ENCODE results near the gene SHB.

The SHB gene

GRCh38 chr9:37925786-37926736 lies 143.0 kb downstream of the SHB start:
- Histone ChIP-seq H3K27me3 (ENCODE audit: control insufficient read depth in 3 of 3, insufficient read depth in 3 of 3, low read depth in 1 of 3, low read length in 3 of 3) (no peaks in the 10 kb centered on the region), H2BK15ac (ENCODE audit: low read length) (no peak overlapping the region), H3K4ac (ENCODE audit: low read length) (no peak overlapping the region), H2AK5ac (ENCODE audit: low read depth, low read length) (peak overlapping the region; percentile 1), H2BK12ac (ENCODE audit: low read length) (no peak overlapping the region), H3K79me1 (ENCODE audit: low read depth, low read length) (no peaks in the 10 kb centered on the region), H3K36me3 (replicated peaks in 1 of 2; ENCODE audit: control insufficient read depth in 2 of 2, insufficient read depth in 2 of 2, low read length in 2 of 2) (no peaks in the 10 kb centered on the region), H3K27ac (replicated peaks; ENCODE audit: low read length) (no peak overlapping the region), H2AFZ (ENCODE audit: low read length) (no peak overlapping the region), H3K4me1 (ENCODE audit: control insufficient read depth in 2 of 2, insufficient read depth in 1 of 2, low read depth in 1 of 2, low read length in 2 of 2) (peaks cover 17 to 19% of the 10 kb centered on the region in 2 donors), H3K18ac (ENCODE audit: low read length) (peak overlapping the region; percentile 24), H3K9me3 (replicated peaks in 1 of 2; ENCODE audit: control insufficient read depth in 2 of 2, insufficient read depth in 1 of 2, low read depth in 1 of 2, low read length in 2 of 2) (no peaks in the 10 kb centered on the region), H2BK120ac (ENCODE audit: low read depth, low read length) (no peak overlapping the region), H4K8ac (ENCODE audit: low read depth, low read length) (no peak overlapping the region), H3K4me2 (ENCODE audit: insufficient read depth, low read length, poor library complexity, severe bottlenecking) (no peak overlapping the region), H3K9ac (ENCODE audit: low read depth, low read length, poor library complexity) (no peak overlapping the region), H3K14ac (ENCODE audit: low read length) (no peak overlapping the region), H3K23ac (ENCODE audit: low read depth, low read length, poor library complexity) (no peak overlapping the region), H2BK5ac (ENCODE audit: low read length) (no peak overlapping the region), H3K4me3 (ENCODE audit: low read length in 2 of 2) (no peak overlapping the region), H4K91ac (ENCODE audit: low read depth, low read length, poor library complexity) (no peak overlapping the region)
- WGBS, 2 donors (ENCODE audit: extremely low coverage in 2 of 2, insufficient read length in 2 of 2, insufficient replicate concordance in 1 of 2): no CpG with 5 or more reads among the region's 15 CpGs
- no peak for DNase-seq (ENCODE audit: low spot score)

GRCh38 chr9:37925006-37925405 lies 144.0 kb downstream of the SHB start:
- H3K27me3 ChIP-seq (ENCODE audit: control insufficient read depth in 3 of 3, insufficient read depth in 3 of 3, low read depth in 1 of 3, low read length in 3 of 3): no peaks in the 10 kb centered on the region
- no peak overlapping the region for H4K8ac ChIP-seq (ENCODE audit: low read depth, low read length)
- H3K4ac ChIP-seq (ENCODE audit: low read length): no peak overlapping the region
- H4K91ac ChIP-seq (ENCODE audit: low read depth, low read length, poor library complexity): no peak overlapping the region
- H3K36me3 ChIP-seq (replicated peaks in 1 of 2; ENCODE audit: control insufficient read depth in 2 of 2, insufficient read depth in 2 of 2, low read length in 2 of 2): no peaks in the 10 kb centered on the region
- no peak overlapping the region for H3K4me3 ChIP-seq (ENCODE audit: low read length in 2 of 2)
- H2BK5ac ChIP-seq (ENCODE audit: low read length): no peak overlapping the region
- H2AFZ ChIP-seq (ENCODE audit: low read length): no peak overlapping the region
- H3K14ac ChIP-seq (ENCODE audit: low read length): no peak overlapping the region
- H3K9me3 ChIP-seq (replicated peaks in 1 of 2; ENCODE audit: control insufficient read depth in 2 of 2, insufficient read depth in 1 of 2, low read depth in 1 of 2, low read length in 2 of 2): no peaks in the 10 kb centered on the region
- no peak overlapping the region for H3K27ac ChIP-seq (replicated peaks; ENCODE audit: low read length)
- H3K18ac ChIP-seq (ENCODE audit: low read length): peak overlapping the region; percentile 15
- no peak overlapping the region for H2AK5ac ChIP-seq (ENCODE audit: low read depth, low read length)
- H2BK12ac ChIP-seq (ENCODE audit: low read length): no peak overlapping the region
- no peak overlapping the region for H2BK120ac ChIP-seq (ENCODE audit: low read depth, low read length)
- H3K23ac ChIP-seq (ENCODE audit: low read depth, low read length, poor library complexity): peak overlapping the region; percentile 19
- no peak overlapping the region for H3K4me2 ChIP-seq (ENCODE audit: insufficient read depth, low read length, poor library complexity, severe bottlenecking)
- no CpG with 5 or more reads among the region's 6 CpGs for WGBS, 2 donors (ENCODE audit: extremely low coverage in 2 of 2, insufficient read length in 2 of 2, insufficient replicate concordance in 1 of 2)
- H3K4me1 ChIP-seq (ENCODE audit: control insufficient read depth in 2 of 2, insufficient read depth in 1 of 2, low read depth in 1 of 2, low read length in 2 of 2): peaks cover 17 to 26% of the 10 kb centered on the region in 2 donors
- no peaks in the 10 kb centered on the region for H3K79me1 ChIP-seq (ENCODE audit: low read depth, low read length)
- H3K9ac ChIP-seq (ENCODE audit: low read depth, low read length, poor library complexity): no peak overlapping the region
- DNase-seq (ENCODE audit: low spot score): no peak
- H2BK15ac ChIP-seq (ENCODE audit: low read length): no peak overlapping the region

GRCh38 chr9:37924538-37924937 lies 144.5 kb downstream of the SHB start:
- Histone ChIP-seq H3K4me3 (ENCODE audit: low read length in 2 of 2) (no peak overlapping the region), H3K14ac (ENCODE audit: low read length) (no peak overlapping the region), H3K27me3 (ENCODE audit: control insufficient read depth in 3 of 3, insufficient read depth in 3 of 3, low read depth in 1 of 3, low read length in 3 of 3) (no peaks in the 10 kb centered on the region), H3K79me1 (ENCODE audit: low read depth, low read length) (no peaks in the 10 kb centered on the region), H2AFZ (ENCODE audit: low read length) (no peak overlapping the region), H2BK120ac (ENCODE audit: low read depth, low read length) (no peak overlapping the region), H2BK12ac (ENCODE audit: low read length) (no peak overlapping the region), H2AK5ac (ENCODE audit: low read depth, low read length) (no peak overlapping the region), H3K18ac (ENCODE audit: low read length) (no peak overlapping the region), H3K4me1 (ENCODE audit: control insufficient read depth in 2 of 2, insufficient read depth in 1 of 2, low read depth in 1 of 2, low read length in 2 of 2) (peaks cover 18 to 30% of the 10 kb centered on the region in 2 donors), H2BK5ac (ENCODE audit: low read length) (no peak overlapping the region), H4K91ac (ENCODE audit: low read depth, low read length, poor library complexity) (no peak overlapping the region), H3K4ac (ENCODE audit: low read length) (no peak overlapping the region), H3K23ac (ENCODE audit: low read depth, low read length, poor library complexity) (no peak overlapping the region), H3K9ac (ENCODE audit: low read depth, low read length, poor library complexity) (no peak overlapping the region), H3K4me2 (ENCODE audit: insufficient read depth, low read length, poor library complexity, severe bottlenecking) (no peak overlapping the region), H2BK15ac (ENCODE audit: low read length) (no peak overlapping the region), H3K27ac (replicated peaks; ENCODE audit: low read length) (no peak overlapping the region), H4K8ac (ENCODE audit: low read depth, low read length) (no peak overlapping the region), H3K36me3 (replicated peaks in 1 of 2; ENCODE audit: control insufficient read depth in 2 of 2, insufficient read depth in 2 of 2, low read length in 2 of 2) (no peaks in the 10 kb centered on the region), H3K9me3 (replicated peaks in 1 of 2; ENCODE audit: control insufficient read depth in 2 of 2, insufficient read depth in 1 of 2, low read depth in 1 of 2, low read length in 2 of 2) (no peaks in the 10 kb centered on the region)
- DNase-seq (ENCODE audit: low spot score): no peak

- no peak overlapping the region for H2BK15ac ChIP-seq (ENCODE audit: low read length)
- no CpG with 5 or more reads among the region's 25 CpGs for WGBS, 2 donors (ENCODE audit: extremely low coverage in 2 of 2, insufficient read length in 2 of 2, insufficient replicate concordance in 1 of 2)
- H4K8ac ChIP-seq (ENCODE audit: low read depth, low read length): no peak overlapping the region
- no peak overlapping the region for H2AFZ ChIP-seq (ENCODE audit: low read length)
- no peak overlapping the region for H2BK120ac ChIP-seq (ENCODE audit: low read depth, low read length)
- H3K14ac ChIP-seq (ENCODE audit: low read length): no peak overlapping the region
- H2BK5ac ChIP-seq (ENCODE audit: low read length): no peak overlapping the region
- DNase-seq (ENCODE audit: low spot score): no peak
- H3K9me3 ChIP-seq (replicated peaks in 1 of 2; ENCODE audit: control insufficient read depth in 2 of 2, insufficient read depth in 1 of 2, low read depth in 1 of 2, low read length in 2 of 2): no peaks in the 10 kb centered on the region
- H2AK5ac ChIP-seq (ENCODE audit: low read depth, low read length): peak overlapping the region; percentile 20
- H3K36me3 ChIP-seq (replicated peaks in 1 of 2; ENCODE audit: control insufficient read depth in 2 of 2, insufficient read depth in 2 of 2, low read length in 2 of 2): no peaks in the 10 kb centered on the region
- no peak overlapping the region for H3K4me2 ChIP-seq (ENCODE audit: insufficient read depth, low read length, poor library complexity, severe bottlenecking)
- no peaks in the 10 kb centered on the region for H3K79me1 ChIP-seq (ENCODE audit: low read depth, low read length)
- H4K91ac ChIP-seq (ENCODE audit: low read depth, low read length, poor library complexity): peak overlapping the region; percentile 1
- no peak overlapping the region for H3K27ac ChIP-seq (replicated peaks; ENCODE audit: low read length)
- no peak overlapping the region for H3K4me3 ChIP-seq (ENCODE audit: low read length in 2 of 2)
- H3K9ac ChIP-seq (ENCODE audit: low read depth, low read length, poor library complexity): no peak overlapping the region
- peaks cover 19 to 33% of the 10 kb centered on the region in 2 donors for H3K4me1 ChIP-seq (ENCODE audit: control insufficient read depth in 2 of 2, insufficient read depth in 1 of 2, low read depth in 1 of 2, low read length in 2 of 2)
- no peak overlapping the region for H3K4ac ChIP-seq (ENCODE audit: low read length)
- H2BK12ac ChIP-seq (ENCODE audit: low read length): no peak overlapping the region
- H3K18ac ChIP-seq (ENCODE audit: low read length): peak overlapping the region; percentile 65
- no peak overlapping the region for H3K23ac ChIP-seq (ENCODE audit: low read depth, low read length, poor library complexity)
- no peaks in the 10 kb centered on the region for H3K27me3 ChIP-seq (ENCODE audit: control insufficient read depth in 3 of 3, insufficient read depth in 3 of 3, low read depth in 1 of 3, low read length in 3 of 3)
These were observed 145.1 kb downstream of the SHB start for GRCh38 chr9:37923796-37924427.
